ENCODE measurements around the gene PSMA7. TPM values are rescaled to one million over a fixed set of nuclear protein-coding genes. Genes with fewer than 3 reads are reported as not detected.

Gene PSMA7
- total and polyA plus RNA-seq, 9 donors = 105 to 214 (median 168) TPM

DNA sequence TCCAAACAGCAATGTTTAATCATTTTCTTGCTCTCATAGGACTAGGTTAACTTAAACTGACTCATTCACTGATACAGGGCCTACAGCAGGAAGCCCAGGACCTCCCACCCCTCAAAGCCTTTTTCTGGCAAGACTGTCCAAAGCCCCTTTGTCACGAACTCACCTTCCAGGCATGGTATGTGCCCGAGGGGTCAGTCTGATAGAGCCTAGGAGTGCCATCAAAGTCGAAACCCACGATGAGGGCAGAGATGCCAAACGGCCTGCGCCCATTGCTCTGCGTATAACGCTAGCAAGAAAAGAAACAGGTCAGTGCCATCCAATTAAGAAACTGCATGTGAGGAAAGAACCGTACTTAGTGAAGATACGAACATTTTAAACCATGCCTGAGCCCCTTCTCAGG, 4.3 kb downstream of the PSMA7 start:
- H3K4me1 ChIP-seq (ENCODE audit: insufficient read depth) = peaks cover 10% of the 10 kb centered on the region
- intact Hi-C loops (cut with DNase I) = loop anchor here in 3 of 4 donors (5.0 kb wide), 2 partner anchors 112 to 117 kb away; no protein-coding TSS in a partner anchor
- TF ChIP-seq, protein P1, sequence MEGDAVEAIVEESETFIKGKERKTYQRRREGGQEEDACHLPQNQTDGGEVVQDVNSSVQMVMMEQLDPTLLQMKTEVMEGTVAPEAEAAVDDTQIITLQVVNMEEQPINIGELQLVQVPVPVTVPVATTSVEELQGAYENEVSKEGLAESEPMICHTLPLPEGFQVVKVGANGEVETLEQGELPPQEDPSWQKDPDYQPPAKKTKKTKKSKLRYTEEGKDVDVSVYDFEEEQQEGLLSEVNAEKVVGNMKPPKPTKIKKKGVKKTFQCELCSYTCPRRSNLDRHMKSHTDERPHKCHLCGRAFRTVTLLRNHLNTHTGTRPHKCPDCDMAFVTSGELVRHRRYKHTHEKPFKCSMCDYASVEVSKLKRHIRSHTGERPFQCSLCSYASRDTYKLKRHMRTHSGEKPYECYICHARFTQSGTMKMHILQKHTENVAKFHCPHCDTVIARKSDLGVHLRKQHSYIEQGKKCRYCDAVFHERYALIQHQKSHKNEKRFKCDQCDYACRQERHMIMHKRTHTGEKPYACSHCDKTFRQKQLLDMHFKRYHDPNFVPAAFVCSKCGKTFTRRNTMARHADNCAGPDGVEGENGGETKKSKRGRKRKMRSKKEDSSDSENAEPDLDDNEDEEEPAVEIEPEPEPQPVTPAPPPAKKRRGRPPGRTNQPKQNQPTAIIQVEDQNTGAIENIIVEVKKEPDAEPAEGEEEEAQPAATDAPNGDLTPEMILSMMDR (IDR thresholded peaks at IDR 0.05) = no peak
- TF ChIP-seq POLR2A (IDR thresholded peaks at IDR 0.05) (no peak), EP300 (IDR thresholded peaks at IDR 0.05) (no peak)
- WGBS, 3 donors = 86 to 89% (median 89%) methylated on average over 10 of the region's 10 CpGs
- H3K27me3 ChIP-seq = no peaks in the 10 kb centered on the region
- H3K36me3 ChIP-seq = no peaks in the 10 kb centered on the region
- no peak overlapping the region for H3K27ac ChIP-seq
- no peaks in the 10 kb centered on the region for H3K9me3 ChIP-seq
- no peak for DNase-seq
- no peak overlapping the region for H3K4me3 ChIP-seq

DNA sequence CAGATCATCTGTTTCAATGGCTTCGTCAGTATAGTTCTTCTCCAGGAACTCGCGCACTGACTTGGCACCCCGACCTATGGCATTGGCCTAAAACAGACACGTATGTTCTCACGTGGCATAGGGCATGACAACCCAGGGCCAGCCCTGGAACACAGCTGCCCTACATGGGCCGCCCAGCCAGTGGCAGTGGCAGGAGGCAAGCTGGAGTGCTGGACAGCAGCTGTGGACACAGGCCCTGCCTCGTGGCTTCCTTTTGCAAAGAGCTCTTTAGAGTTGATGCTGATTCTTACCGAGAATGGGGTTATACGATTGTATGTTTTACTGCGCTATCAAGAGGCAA, 5.0 kb downstream of the PSMA7 start:
- intact Hi-C loops (cut with DNase I) = loop anchor here in 3 of 4 donors (5.0 kb wide), 2 partner anchors 111 to 116 kb away; no protein-coding TSS in a partner anchor
- H3K27ac ChIP-seq = no peak overlapping the region

DNA sequence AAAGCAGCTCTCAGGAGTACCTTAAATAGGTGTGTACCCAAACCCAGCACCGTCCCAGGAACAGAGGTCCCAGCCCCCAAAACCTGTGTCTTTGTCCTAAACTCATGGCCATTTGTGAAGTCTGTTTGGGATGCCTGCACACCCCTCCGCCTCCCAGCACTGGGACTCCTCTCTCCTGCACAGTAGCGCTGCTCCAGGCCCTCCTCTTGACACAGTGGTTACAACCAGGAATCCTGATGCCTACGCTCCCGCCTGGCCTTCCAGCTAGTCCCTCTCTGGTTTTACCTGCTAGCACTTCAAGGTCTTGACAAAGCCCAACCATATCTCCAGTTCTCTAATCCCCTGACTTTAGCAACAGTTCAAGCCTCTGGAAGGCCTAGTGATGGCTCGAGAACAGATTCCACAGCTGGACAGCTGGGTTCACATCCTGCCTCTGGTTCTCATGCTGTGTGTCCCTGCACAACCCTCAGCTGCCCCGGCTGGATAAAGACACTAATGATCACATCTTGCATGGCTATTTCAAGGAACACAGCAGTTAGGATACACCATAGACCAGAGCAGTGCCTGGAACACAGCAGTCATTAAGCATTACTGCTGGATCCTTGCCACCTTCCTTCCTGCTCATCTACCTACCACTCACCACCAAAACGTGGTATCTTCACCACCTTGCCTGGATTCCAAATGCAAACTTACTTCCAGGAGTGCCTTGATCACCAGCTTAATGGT, 5.6 kb downstream of the PSMA7 start:
- intact Hi-C loops (cut with DNase I) = loop anchor here in 3 of 4 donors (5.0 kb wide), 2 partner anchors 110 to 115 kb away; no protein-coding TSS in a partner anchor
- Histone ChIP-seq H3K4me1 (ENCODE audit: insufficient read depth) (peaks cover 10% of the 10 kb centered on the region), H3K27ac (no peak overlapping the region), H3K9me3 (no peaks in the 10 kb centered on the region), H3K27me3 (no peaks in the 10 kb centered on the region), H3K4me3 (no peak overlapping the region), H3K36me3 (no peaks in the 10 kb centered on the region)
- TF ChIP-seq, protein P1 (IDR thresholded peaks at IDR 0.05) = no peak
- 73 to 77% (median 75%) methylated on average over 8 of the region's 8 CpGs for WGBS, 3 donors
- DNase-seq = no peak

More for the DNA sequence above, 5.0 kb downstream of the PSMA7 start:
- H3K36me3 ChIP-seq = no peaks in the 10 kb centered on the region
- no peak for TF ChIP-seq POLR2A (IDR thresholded peaks at IDR 0.05)
- TF ChIP-seq, protein P1 (IDR thresholded peaks at IDR 0.05) = no peak
- TF ChIP-seq EP300 (IDR thresholded peaks at IDR 0.05) = no peak
- H3K4me1 ChIP-seq (ENCODE audit: insufficient read depth) = peaks cover 10% of the 10 kb centered on the region
- H3K4me3 ChIP-seq = no peak overlapping the region
- WGBS, 3 donors = 74 to 79% (median 76%) methylated on average over 11 of the region's 11 CpGs
- H3K27me3 ChIP-seq = no peaks in the 10 kb centered on the region
- no peak for DNase-seq
- H3K9me3 ChIP-seq = no peaks in the 10 kb centered on the region

DNA sequence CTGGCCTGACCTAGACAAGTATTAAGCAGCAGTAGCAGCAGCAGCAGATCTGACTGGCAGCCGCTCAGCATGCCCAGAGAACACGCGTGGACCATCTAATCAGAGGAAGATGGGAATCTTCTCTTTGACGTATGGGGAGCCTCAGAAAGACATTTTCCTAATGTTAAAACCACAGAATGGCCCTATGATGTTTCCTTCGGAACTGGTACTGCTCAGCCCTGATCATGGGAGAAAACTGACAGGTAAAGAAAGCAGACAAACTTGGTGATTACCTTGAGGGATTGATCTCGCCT, 6.2 kb downstream of the PSMA7 start:
- H3K4me3 ChIP-seq = no peak overlapping the region
- H3K36me3 ChIP-seq = no peaks in the 10 kb centered on the region
- intact Hi-C loops (cut with DNase I) = loop anchor here in 3 of 4 donors (5.0 kb wide), 2 partner anchors 110 to 115 kb away; no protein-coding TSS in a partner anchor
- TF ChIP-seq, protein P1 (IDR thresholded peaks at IDR 0.05) = no peak
- TF ChIP-seq POLR2A (IDR thresholded peaks at IDR 0.05) (no peak), EP300 (IDR thresholded peaks at IDR 0.05) (no peak)
- H3K4me1 ChIP-seq (ENCODE audit: insufficient read depth) = peaks cover 9% of the 10 kb centered on the region
- no peak for DNase-seq
- H3K27me3 ChIP-seq = no peaks in the 10 kb centered on the region
- no peak overlapping the region for H3K27ac ChIP-seq
- no peaks in the 10 kb centered on the region for H3K9me3 ChIP-seq
- 67 to 70% (median 70%) methylated on average over 6 of the region's 6 CpGs for WGBS, 3 donors

Measured in ovary (tissue), 9 donors.